Measurements from ENCODE around the gene RASSF3. TPM values are rescaled to one million over a fixed set of nuclear protein-coding genes. Genes with fewer than 3 reads are reported as not detected.
A peak's percentile ranks its signal among the peaks of the same experiment; 100 is the strongest.

RASSF3 gene
- total and polyA plus RNA-seq, 4 donors, result 9.4 to 18.7 (median 10.9) TPM

DNA sequence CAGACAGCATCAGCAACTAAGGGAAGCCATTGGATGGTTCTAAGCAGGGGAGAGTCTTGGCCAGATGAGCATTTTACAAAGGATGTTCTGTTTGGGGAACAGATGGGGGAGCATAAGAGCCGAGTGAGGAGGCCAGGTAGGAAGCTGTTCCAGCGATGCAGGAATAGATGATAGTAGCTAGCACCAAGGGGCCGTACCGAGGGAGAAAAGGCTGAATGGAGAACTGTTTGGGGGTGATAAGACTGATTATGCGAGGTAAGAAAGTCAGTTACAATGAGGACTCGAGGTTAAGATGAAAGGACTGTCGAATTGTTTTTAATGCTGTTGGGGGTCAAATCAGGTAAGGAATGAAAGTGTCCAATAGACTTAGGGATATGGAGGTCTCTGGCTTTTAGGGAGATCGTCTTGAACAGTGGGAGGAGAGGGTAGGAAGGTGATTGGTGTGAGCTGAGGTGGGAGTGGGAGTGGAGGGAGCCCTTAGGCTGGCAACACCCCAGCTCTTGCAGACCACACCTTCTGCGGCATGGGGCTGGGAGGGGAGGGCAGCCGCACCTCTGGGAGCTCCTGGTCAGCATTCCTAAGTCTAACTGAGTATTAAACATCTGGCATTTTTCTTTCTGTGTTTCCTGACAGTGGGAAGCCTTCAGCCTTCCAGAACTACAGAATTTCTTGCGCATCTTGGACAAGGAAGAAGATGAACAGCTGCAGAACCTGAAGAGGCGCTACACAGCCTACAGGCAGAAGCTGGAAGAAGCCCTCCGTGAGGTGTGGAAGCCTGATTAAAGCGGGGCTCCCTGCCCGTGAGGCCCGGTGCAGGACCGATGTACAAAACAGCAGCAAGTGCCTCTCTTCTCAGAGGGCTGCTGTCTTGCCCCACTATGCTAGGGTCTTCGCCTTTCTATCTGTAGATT, 84.1 kb downstream of the RASSF3 start:
- Histone ChIP-seq H3K4me3 (ENCODE audit: low read depth, low read length) (no peak overlapping the region), H3K4me1 (ENCODE audit: control insufficient read depth, insufficient read depth, low read length) (no peaks in the 10 kb centered on the region), H3K36me3 (ENCODE audit: control insufficient read depth, insufficient read depth, low read length) (no peaks in the 10 kb centered on the region), H3K27ac (ENCODE audit: low read depth, low read length) (no peak overlapping the region), H3K9me3 (ENCODE audit: control insufficient read depth, insufficient read depth, low read length) (no peaks in the 10 kb centered on the region), H3K27me3 (ENCODE audit: control insufficient read depth, insufficient read depth, low read length) (no peaks in the 10 kb centered on the region)
- WGBS (ENCODE audit: insufficient coverage), result 78% methylated on average over 16 of the region's 18 CpGs
- peak in 1 of 6 donors; percentile 46 for DNase-seq (ENCODE audit: low read depth in 4 of 6, low spot score in 6 of 6)

DNA sequence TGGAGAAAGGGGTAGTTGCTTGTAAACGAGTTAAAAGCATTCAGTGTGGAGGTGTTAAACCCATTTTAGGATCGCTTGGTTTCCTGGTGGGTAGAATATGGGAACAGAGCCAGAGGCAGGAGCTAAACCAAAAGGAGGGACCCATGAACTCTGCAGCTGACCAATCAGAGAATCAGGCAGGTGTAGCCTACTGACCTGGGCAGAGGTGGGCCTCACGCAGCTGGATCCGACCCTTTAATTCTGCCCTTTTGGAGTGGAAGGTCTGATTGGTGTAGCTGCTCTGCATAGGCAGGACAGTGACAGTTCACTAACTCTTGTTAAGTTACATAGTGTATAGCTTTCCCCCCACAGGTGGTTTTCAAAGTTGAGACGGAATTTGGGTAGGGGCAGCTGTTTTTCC, 85.3 kb downstream of the RASSF3 start:
- no peaks in the 10 kb centered on the region for H3K4me1 ChIP-seq (ENCODE audit: control insufficient read depth, insufficient read depth, low read length)
- WGBS (ENCODE audit: insufficient coverage), result 68% methylated on average over 3 of the region's 5 CpGs
- H3K4me3 ChIP-seq (ENCODE audit: low read depth, low read length), result no peak overlapping the region
- no peak for DNase-seq (ENCODE audit: low read depth in 4 of 6, low spot score in 6 of 6)
- H3K36me3 ChIP-seq (ENCODE audit: control insufficient read depth, insufficient read depth, low read length), result no peaks in the 10 kb centered on the region
- no peaks in the 10 kb centered on the region for H3K27me3 ChIP-seq (ENCODE audit: control insufficient read depth, insufficient read depth, low read length)
- H3K27ac ChIP-seq (ENCODE audit: low read depth, low read length), result no peak overlapping the region
- no peaks in the 10 kb centered on the region for H3K9me3 ChIP-seq (ENCODE audit: control insufficient read depth, insufficient read depth, low read length)

DNA sequence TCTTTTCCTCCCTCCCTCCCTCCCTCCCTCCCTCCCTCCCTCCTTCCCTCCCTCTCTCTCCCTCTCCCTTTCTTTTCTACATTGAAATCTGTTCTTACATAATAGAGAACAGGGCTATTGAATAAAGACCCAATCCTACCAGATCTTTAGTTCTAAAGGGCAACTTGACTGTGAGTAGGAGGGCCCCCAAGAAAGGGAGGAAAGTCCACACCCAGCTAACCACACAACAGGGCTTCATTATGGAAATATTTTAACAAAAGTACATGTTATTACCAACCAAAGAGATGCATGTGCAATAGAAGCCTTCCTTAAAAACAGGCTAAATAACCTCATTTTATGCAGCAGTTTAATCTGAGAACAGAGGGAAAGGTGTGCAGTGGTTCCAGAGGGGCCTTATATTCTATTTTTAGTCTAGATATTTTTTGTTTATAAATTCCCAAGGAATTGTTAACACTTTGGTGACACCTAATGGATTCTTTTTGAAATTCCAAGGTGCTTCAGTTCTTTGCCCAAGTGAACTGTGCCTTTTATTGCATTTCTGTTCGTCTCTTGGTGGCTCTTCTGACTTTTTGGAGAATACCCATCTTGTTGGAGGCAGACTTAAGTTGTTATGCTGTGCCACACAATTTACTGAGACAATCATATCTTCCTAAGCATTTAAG, 85.9 kb downstream of the RASSF3 start:
- WGBS (ENCODE audit: insufficient coverage), result no CpG with 5 or more reads among the region's 1 CpG
- H3K4me3 ChIP-seq (ENCODE audit: low read depth, low read length), result no peak overlapping the region
- H3K4me1 ChIP-seq (ENCODE audit: control insufficient read depth, insufficient read depth, low read length), result no peaks in the 10 kb centered on the region
- DNase-seq (ENCODE audit: low read depth in 4 of 6, low spot score in 6 of 6), result peak in 2 of 6 donors; percentile 61 to 88
- no peaks in the 10 kb centered on the region for H3K27me3 ChIP-seq (ENCODE audit: control insufficient read depth, insufficient read depth, low read length)
- H3K36me3 ChIP-seq (ENCODE audit: control insufficient read depth, insufficient read depth, low read length), result no peaks in the 10 kb centered on the region
- no peaks in the 10 kb centered on the region for H3K9me3 ChIP-seq (ENCODE audit: control insufficient read depth, insufficient read depth, low read length)
- H3K27ac ChIP-seq (ENCODE audit: low read depth, low read length), result no peak overlapping the region

DNA sequence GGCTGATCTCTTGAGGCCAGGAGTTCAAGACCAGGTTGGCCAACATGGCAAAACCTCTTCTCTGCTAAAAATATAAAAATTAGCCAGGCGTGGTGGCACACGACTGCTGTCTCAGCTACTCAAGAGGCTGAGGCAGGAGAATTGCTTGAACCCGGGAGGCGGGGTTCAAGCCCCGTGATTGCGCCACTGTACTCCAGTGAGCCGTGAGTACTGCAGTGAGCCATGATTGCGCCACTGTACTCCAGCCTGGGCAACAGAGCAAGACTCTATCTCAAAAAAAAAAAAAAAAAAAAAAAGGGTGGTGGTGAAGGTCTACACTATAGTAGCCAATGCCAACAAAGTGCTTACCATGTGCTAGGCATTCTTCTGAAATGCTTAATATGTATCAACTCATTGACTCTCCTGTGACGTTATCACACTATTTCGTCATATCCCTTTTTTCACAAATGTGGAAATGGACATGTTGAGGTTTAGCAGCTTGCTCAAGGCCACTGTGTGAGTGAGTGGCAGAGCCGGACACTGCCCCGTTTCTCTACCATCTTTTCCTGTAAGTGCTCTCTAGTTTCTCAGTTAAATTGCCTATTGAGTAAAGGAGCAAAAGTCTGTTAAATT, 89.3 kb downstream of the RASSF3 start:
- H3K36me3 ChIP-seq (ENCODE audit: control insufficient read depth, insufficient read depth, low read length), result no peaks in the 10 kb centered on the region
- no peak for DNase-seq (ENCODE audit: low read depth in 4 of 6, low spot score in 6 of 6)
- no peaks in the 10 kb centered on the region for H3K9me3 ChIP-seq (ENCODE audit: control insufficient read depth, insufficient read depth, low read length)
- no peak overlapping the region for H3K27ac ChIP-seq (ENCODE audit: low read depth, low read length)
- WGBS (ENCODE audit: insufficient coverage), result 100% methylated on average over 6 of the region's 12 CpGs
- no peak overlapping the region for H3K4me3 ChIP-seq (ENCODE audit: low read depth, low read length)
- no peaks in the 10 kb centered on the region for H3K27me3 ChIP-seq (ENCODE audit: control insufficient read depth, insufficient read depth, low read length)
- no peaks in the 10 kb centered on the region for H3K4me1 ChIP-seq (ENCODE audit: control insufficient read depth, insufficient read depth, low read length)

DNA sequence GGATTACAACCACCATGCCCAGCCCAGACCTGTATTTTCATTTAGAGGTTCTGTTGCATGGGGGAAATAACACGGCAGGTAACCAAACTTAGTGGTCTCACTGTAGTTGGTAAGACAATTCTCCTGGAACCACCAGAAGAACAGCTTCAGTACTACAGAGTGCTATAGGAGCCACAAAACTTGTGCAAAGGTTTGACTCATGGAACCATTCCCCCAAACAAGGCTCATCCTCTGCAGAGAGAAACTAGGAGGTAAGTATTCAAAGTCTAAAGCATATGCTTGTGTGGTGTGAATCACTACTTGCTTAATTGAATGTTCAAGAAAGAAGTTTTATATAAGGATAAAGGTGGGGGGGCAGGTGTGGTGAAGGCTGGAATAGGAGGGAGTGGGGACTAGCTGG, 90.2 kb downstream of the RASSF3 start:
- Histone ChIP-seq H3K4me3 (ENCODE audit: low read depth, low read length) (no peak overlapping the region), H3K4me1 (ENCODE audit: control insufficient read depth, insufficient read depth, low read length) (no peaks in the 10 kb centered on the region), H3K9me3 (ENCODE audit: control insufficient read depth, insufficient read depth, low read length) (no peaks in the 10 kb centered on the region), H3K27ac (ENCODE audit: low read depth, low read length) (no peak overlapping the region), H3K27me3 (ENCODE audit: control insufficient read depth, insufficient read depth, low read length) (no peaks in the 10 kb centered on the region), H3K36me3 (ENCODE audit: control insufficient read depth, insufficient read depth, low read length) (no peaks in the 10 kb centered on the region)
- no CpG with 5 or more reads among the region's 1 CpG for WGBS (ENCODE audit: insufficient coverage)
- DNase-seq (ENCODE audit: low read depth in 4 of 6, low spot score in 6 of 6), result no peak

DNA sequence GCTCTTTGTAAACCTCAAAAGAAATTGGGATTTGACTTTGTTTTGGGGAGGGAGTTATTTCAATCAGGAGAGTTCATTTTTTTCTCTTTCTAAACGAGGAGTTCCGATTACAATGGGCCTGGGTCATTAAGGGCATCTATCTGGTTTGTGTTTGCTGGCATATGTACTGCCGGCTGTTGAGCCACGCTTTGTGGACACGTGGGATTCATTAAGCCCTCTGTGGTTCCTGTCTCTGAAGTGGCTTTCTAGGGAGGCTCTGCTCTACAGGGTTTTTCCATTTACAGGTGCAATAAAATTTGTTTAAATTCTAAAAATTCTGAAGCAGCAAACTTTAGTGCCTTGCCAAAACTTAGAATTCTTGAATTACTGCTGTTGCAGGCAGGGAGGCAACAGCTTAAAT, 91.0 kb downstream of the RASSF3 start:
- Histone ChIP-seq H3K4me1 (ENCODE audit: control insufficient read depth, insufficient read depth, low read length) (peaks cover 2% of the 10 kb centered on the region), H3K4me3 (ENCODE audit: low read depth, low read length) (no peak overlapping the region), H3K9me3 (ENCODE audit: control insufficient read depth, insufficient read depth, low read length) (no peaks in the 10 kb centered on the region), H3K36me3 (ENCODE audit: control insufficient read depth, insufficient read depth, low read length) (no peaks in the 10 kb centered on the region), H3K27ac (ENCODE audit: low read depth, low read length) (no peak overlapping the region), H3K27me3 (ENCODE audit: control insufficient read depth, insufficient read depth, low read length) (no peaks in the 10 kb centered on the region)
- DNase-seq (ENCODE audit: low read depth in 4 of 6, low spot score in 6 of 6), result no peak
- WGBS (ENCODE audit: insufficient coverage), result 39% methylated on average over 3 of the region's 5 CpGs

DNA sequence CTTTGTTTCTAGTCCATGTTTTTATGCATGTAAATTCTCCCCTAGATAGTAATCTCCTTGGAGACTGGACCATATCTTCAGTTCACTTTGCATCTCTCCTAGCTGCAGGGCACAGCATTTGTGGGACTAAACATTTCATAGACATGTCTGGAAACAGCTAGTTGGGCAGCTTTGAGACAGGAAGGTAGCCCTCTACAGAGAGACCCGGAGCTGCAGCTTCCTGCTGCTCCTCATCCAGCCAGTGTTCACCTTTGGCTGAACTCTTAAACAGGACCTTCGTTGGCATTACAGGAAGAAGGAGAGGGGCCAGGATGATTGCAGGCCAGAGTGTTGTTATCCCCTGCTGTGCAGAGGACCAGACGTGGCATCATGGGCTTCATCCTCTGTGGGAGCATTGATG, 96.0 kb downstream of the RASSF3 start:
- Histone ChIP-seq H3K9me3 (ENCODE audit: control insufficient read depth, insufficient read depth, low read length) (no peaks in the 10 kb centered on the region), H3K27me3 (ENCODE audit: control insufficient read depth, insufficient read depth, low read length) (no peaks in the 10 kb centered on the region), H3K4me3 (ENCODE audit: low read depth, low read length) (no peak overlapping the region), H3K27ac (ENCODE audit: low read depth, low read length) (no peak overlapping the region), H3K36me3 (ENCODE audit: control insufficient read depth, insufficient read depth, low read length) (no peaks in the 10 kb centered on the region), H3K4me1 (ENCODE audit: control insufficient read depth, insufficient read depth, low read length) (peaks cover 8% of the 10 kb centered on the region)
- no peak for DNase-seq (ENCODE audit: low read depth in 4 of 6, low spot score in 6 of 6)
- WGBS (ENCODE audit: insufficient coverage), result 24% methylated on average over 3 of the region's 3 CpGs

DNA sequence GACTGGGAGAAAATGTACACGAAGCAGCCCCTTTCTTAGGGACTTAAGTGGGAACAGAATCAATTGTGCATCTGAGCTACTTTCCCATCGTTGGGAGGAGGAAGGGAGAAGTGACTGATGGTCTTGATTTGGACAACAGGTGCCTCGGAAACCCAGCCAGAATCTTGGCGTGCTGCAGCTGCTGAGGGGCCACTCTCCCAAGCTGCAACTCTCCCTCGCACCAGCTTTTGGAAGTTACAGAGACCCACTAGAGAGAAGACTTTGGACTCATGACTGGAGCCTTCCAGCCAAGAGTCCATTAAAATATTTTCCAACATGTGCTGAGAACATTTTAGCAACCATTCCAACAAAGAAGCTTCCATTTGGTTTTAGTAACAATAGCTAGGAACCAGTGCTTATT, 96.6 kb downstream of the RASSF3 start:
- peak in 1 of 6 donors; percentile 28 for DNase-seq (ENCODE audit: low read depth in 4 of 6, low spot score in 6 of 6)
- Histone ChIP-seq H3K4me1 (ENCODE audit: control insufficient read depth, insufficient read depth, low read length) (peaks cover 8% of the 10 kb centered on the region), H3K27me3 (ENCODE audit: control insufficient read depth, insufficient read depth, low read length) (no peaks in the 10 kb centered on the region), H3K27ac (ENCODE audit: low read depth, low read length) (no peak overlapping the region), H3K9me3 (ENCODE audit: control insufficient read depth, insufficient read depth, low read length) (no peaks in the 10 kb centered on the region), H3K36me3 (ENCODE audit: control insufficient read depth, insufficient read depth, low read length) (no peaks in the 10 kb centered on the region), H3K4me3 (ENCODE audit: low read depth, low read length) (no peak overlapping the region)
- 46% methylated on average over 5 of the region's 5 CpGs for WGBS (ENCODE audit: insufficient coverage)

DNA sequence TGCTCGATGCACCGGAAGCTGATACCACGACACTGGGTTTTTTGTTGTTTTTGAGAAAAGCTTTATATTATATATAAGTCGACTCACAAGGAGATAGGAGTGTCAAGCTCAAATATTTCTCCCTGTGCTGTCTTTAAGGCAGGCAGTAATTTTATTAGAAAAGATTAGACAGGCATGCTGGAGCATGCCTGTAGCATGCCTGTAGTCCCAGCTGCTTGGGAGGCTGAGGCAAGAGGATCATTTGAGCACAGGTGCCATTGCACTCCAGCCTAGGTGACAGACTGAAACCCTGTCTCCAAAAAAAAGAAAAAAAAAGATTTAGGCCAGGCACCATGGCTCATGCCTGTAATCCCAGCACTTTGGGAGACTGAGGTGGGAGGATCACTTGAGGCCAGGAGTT, 97.1 kb downstream of the RASSF3 start:
- no peak overlapping the region for H3K4me3 ChIP-seq (ENCODE audit: low read depth, low read length)
- H3K27me3 ChIP-seq (ENCODE audit: control insufficient read depth, insufficient read depth, low read length), result no peaks in the 10 kb centered on the region
- peaks cover 8% of the 10 kb centered on the region for H3K4me1 ChIP-seq (ENCODE audit: control insufficient read depth, insufficient read depth, low read length)
- no peak overlapping the region for H3K27ac ChIP-seq (ENCODE audit: low read depth, low read length)
- no peak for DNase-seq (ENCODE audit: low read depth in 4 of 6, low spot score in 6 of 6)
- WGBS (ENCODE audit: insufficient coverage), result no CpG with 5 or more reads among the region's 4 CpGs
- H3K36me3 ChIP-seq (ENCODE audit: control insufficient read depth, insufficient read depth, low read length), result no peaks in the 10 kb centered on the region
- H3K9me3 ChIP-seq (ENCODE audit: control insufficient read depth, insufficient read depth, low read length), result no peaks in the 10 kb centered on the region
